ENCODE results near the gene SBF2.

Gene SBF2

DNA sequence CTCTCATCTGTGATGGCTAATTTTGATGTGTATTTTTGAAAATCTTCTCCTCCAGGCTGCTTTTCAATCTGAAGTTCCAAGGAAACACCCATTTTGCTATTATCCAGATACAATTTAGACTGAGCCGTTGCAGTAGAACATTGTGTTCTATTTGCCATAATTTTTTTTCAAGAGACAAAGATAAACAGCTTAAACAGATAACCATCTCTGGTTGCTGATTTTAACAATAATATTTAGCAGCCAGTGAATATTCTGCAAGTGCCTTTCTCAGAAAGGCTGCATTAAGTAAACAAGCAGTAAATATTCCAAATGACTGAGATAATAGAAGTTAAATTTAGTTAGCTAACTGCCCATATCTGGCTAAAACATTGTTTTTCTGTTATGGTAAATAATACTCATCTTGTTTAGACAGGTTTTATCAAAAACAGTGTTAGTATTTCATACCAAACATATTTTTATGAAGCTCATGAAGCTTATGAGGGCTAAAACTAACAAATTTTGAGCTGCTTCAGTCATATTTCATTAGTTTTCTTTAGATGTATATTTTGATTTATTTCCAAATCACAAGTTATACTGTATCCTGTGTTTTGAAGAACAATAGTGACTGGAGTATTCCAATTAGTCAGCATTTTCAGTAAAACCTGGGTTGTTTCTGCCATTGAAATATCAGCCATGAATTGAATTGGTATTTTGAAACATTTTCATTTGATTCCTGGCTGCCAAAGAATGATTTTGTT is 206.7 kb downstream of the SBF2 start:
- Histone ChIP-seq H3K9me2 (replicated peaks; ENCODE audit: insufficient read depth, low read length) (no peaks in the 10 kb centered on the region), H3F3A (ENCODE audit: insufficient read depth, low read length) (no peaks in the 10 kb centered on the region), H3K27ac (ENCODE audit: low read length) (no peak overlapping the region), H3K4me2 (ENCODE audit: low read depth, low read length) (no peak overlapping the region), H3K9ac (ENCODE audit: low read length) (no peak overlapping the region), H3K4me3 (ENCODE audit: low read length) (no peak overlapping the region), H3K27me3 (replicated peaks; ENCODE audit: insufficient read depth, low read length) (no peaks in the 10 kb centered on the region), H3K36me3 (replicated peaks; ENCODE audit: insufficient read depth, low read length) (no peaks in the 10 kb centered on the region), H3K79me2 (ENCODE audit: low read length) (no peaks in the 10 kb centered on the region), H2AFZ (ENCODE audit: low read length) (no peak overlapping the region), H3K4me1 (ENCODE audit: low read length) (no peaks in the 10 kb centered on the region), H4K20me1 (ENCODE audit: insufficient read depth, low read length) (no peaks in the 10 kb centered on the region), H3K9me3 (replicated peaks; ENCODE audit: insufficient read depth, low read length) (no peaks in the 10 kb centered on the region)
- no peak for DNase-seq
- no peak for TF ChIP-seq EZH2phosphoT487 (IDR thresholded peaks at IDR 0.05; ENCODE audit: low read length)
- TF ChIP-seq, protein P1, sequence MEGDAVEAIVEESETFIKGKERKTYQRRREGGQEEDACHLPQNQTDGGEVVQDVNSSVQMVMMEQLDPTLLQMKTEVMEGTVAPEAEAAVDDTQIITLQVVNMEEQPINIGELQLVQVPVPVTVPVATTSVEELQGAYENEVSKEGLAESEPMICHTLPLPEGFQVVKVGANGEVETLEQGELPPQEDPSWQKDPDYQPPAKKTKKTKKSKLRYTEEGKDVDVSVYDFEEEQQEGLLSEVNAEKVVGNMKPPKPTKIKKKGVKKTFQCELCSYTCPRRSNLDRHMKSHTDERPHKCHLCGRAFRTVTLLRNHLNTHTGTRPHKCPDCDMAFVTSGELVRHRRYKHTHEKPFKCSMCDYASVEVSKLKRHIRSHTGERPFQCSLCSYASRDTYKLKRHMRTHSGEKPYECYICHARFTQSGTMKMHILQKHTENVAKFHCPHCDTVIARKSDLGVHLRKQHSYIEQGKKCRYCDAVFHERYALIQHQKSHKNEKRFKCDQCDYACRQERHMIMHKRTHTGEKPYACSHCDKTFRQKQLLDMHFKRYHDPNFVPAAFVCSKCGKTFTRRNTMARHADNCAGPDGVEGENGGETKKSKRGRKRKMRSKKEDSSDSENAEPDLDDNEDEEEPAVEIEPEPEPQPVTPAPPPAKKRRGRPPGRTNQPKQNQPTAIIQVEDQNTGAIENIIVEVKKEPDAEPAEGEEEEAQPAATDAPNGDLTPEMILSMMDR (IDR thresholded peaks at IDR 0.05; ENCODE audit: low read length): no peak
- TF ChIP-seq EZH2 (optimal IDR thresholded peaks at IDR 0.05; ENCODE audit: low read depth, low read length): no peak

DNA sequence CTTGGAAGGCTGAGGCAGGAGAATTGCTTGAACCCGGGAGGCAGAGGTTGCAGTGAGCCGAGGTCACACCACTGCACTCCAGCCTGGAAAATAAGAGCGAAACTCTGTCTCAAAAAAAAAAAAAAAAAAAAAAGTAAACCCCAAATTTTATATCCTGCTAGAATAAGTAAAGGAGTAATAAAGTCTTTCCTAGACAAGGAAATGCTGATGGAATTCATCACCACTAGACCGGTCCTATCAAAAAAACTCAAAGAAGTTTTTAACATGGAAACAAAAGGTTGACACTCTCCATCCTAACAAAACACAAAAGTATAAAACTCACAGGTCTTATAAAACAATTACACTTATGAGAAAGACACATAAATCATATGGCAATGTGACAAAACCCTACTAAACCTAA is 213.9 kb downstream of the SBF2 start:
- Histone ChIP-seq H3K27ac (ENCODE audit: low read length) (no peak overlapping the region), H3K9me2 (replicated peaks; ENCODE audit: insufficient read depth, low read length) (no peaks in the 10 kb centered on the region), H3K36me3 (replicated peaks; ENCODE audit: insufficient read depth, low read length) (no peaks in the 10 kb centered on the region), H3K4me3 (ENCODE audit: low read length) (no peak overlapping the region), H3K9me3 (replicated peaks; ENCODE audit: insufficient read depth, low read length) (no peaks in the 10 kb centered on the region), H2AFZ (ENCODE audit: low read length) (no peak overlapping the region), H3K4me1 (ENCODE audit: low read length) (no peaks in the 10 kb centered on the region), H3K4me2 (ENCODE audit: low read depth, low read length) (no peak overlapping the region), H3K27me3 (replicated peaks; ENCODE audit: insufficient read depth, low read length) (no peaks in the 10 kb centered on the region), H4K20me1 (ENCODE audit: insufficient read depth, low read length) (no peaks in the 10 kb centered on the region), H3F3A (ENCODE audit: insufficient read depth, low read length) (no peaks in the 10 kb centered on the region), H3K9ac (ENCODE audit: low read length) (no peak overlapping the region), H3K79me2 (ENCODE audit: low read length) (no peaks in the 10 kb centered on the region)
- no peak for DNase-seq
- TF ChIP-seq, protein P1 (IDR thresholded peaks at IDR 0.05; ENCODE audit: low read length): no peak
- TF ChIP-seq EZH2 (optimal IDR thresholded peaks at IDR 0.05; ENCODE audit: low read depth, low read length): no peak
- TF ChIP-seq EZH2phosphoT487 (IDR thresholded peaks at IDR 0.05; ENCODE audit: low read length): no peak

DNA sequence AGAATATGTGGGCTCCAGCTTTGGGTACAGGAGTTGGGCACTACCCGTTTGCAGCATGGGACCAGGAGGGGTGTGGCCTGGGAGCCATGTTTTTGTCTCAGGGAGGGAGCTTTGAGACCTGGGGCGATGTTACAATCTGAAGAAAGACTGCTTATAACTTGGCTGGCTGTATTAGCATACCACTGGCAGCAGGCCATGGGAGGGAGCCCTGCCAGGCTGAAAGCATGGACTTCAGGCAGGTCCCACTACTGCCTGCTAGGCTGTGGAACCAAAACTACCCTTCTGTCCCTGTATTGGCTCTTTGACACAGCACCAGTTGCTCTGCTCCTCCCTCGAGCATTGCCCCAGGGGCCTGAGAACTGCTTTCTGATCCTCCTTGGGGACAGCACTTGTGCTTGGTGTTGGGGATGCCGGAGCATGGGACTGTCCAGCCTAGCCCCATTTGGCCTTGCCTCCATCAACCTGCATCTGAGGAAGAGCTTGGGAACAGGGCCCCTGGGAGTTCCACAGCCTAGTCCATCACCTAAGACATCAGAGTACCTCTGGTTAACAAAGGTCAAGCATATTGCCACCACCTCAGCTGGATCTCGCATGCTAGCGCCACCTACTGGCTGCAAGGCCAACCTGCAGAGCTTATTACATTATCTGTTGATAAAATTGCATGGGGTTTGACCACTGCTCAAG is 217.4 kb downstream of the SBF2 start:
- Histone ChIP-seq H3K79me2 (ENCODE audit: low read length) (no peaks in the 10 kb centered on the region), H3K9me2 (replicated peaks; ENCODE audit: insufficient read depth, low read length) (no peaks in the 10 kb centered on the region), H3K4me2 (ENCODE audit: low read depth, low read length) (no peak overlapping the region), H3K9me3 (replicated peaks; ENCODE audit: insufficient read depth, low read length) (no peaks in the 10 kb centered on the region), H3F3A (ENCODE audit: insufficient read depth, low read length) (no peaks in the 10 kb centered on the region), H3K27ac (ENCODE audit: low read length) (no peak overlapping the region), H2AFZ (ENCODE audit: low read length) (no peak overlapping the region), H3K36me3 (replicated peaks; ENCODE audit: insufficient read depth, low read length) (no peaks in the 10 kb centered on the region), H3K9ac (ENCODE audit: low read length) (no peak overlapping the region), H4K20me1 (ENCODE audit: insufficient read depth, low read length) (no peaks in the 10 kb centered on the region), H3K4me1 (ENCODE audit: low read length) (no peaks in the 10 kb centered on the region), H3K27me3 (replicated peaks; ENCODE audit: insufficient read depth, low read length) (no peaks in the 10 kb centered on the region), H3K4me3 (ENCODE audit: low read length) (no peak overlapping the region)
- TF ChIP-seq, protein P1 (IDR thresholded peaks at IDR 0.05; ENCODE audit: low read length): peak; percentile 73
- no peak for TF ChIP-seq EZH2 (optimal IDR thresholded peaks at IDR 0.05; ENCODE audit: low read depth, low read length)
- DNase-seq: peak; percentile 39
